ENCODE results near the gene HELT.

HELT gene

DNA sequence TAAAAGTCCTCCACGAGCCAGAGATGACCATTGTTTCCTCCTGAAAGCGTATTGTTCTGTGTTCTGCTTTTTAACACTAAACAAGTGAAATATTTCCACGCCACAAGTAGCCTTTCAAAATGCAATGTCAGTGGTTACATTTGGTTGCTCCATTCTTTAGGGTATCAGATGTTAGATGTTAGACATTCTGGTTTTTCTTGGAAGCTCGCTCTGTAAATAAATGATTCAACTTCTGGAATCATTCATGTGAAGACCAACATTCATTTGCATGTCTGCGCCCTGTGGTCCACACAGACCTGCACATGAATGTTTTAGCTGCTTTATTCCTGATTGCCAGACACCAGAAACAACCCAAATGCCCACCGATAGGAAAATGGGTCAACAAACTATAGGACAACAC, 38.0 kb upstream of the HELT start:
- no peak overlapping the region for H3K4ac ChIP-seq (ENCODE audit: low read depth, low read length)
- H2AFZ ChIP-seq (ENCODE audit: insufficient read depth, low read length, poor library complexity): no peak overlapping the region
- H2BK5ac ChIP-seq (ENCODE audit: low read depth, low read length, poor library complexity): no peak overlapping the region
- H4K12ac ChIP-seq (ENCODE audit: low read depth, low read length): no peak overlapping the region
- no peak overlapping the region for H3K4me3 ChIP-seq (ENCODE audit: low read depth, low read length)
- H3K14ac ChIP-seq (ENCODE audit: low read length): no peak overlapping the region
- H4K8ac ChIP-seq (ENCODE audit: low read depth, low read length): no peak overlapping the region
- no peak overlapping the region for H3K18ac ChIP-seq (ENCODE audit: low read length)
- no peak overlapping the region for H3K4me2 ChIP-seq (ENCODE audit: low read length)
- H3K9me3 ChIP-seq (ENCODE audit: insufficient read depth, low read depth, low read length): no peaks in the 10 kb centered on the region
- H3K36me3 ChIP-seq (ENCODE audit: control insufficient read depth in 1 of 2, insufficient read depth in 2 of 2, low read length in 2 of 2): no peaks in the 10 kb centered on the region
- H3K79me2 ChIP-seq (ENCODE audit: control insufficient read depth, insufficient read depth, low read length, poor library complexity): no peaks in the 10 kb centered on the region
- H2AK5ac ChIP-seq (ENCODE audit: low read length): no peak overlapping the region
- H3K27ac ChIP-seq (ENCODE audit: low read depth, low read length): no peak overlapping the region
- H3K79me1 ChIP-seq (ENCODE audit: low read length): no peaks in the 10 kb centered on the region
- no peak overlapping the region for H2BK12ac ChIP-seq (ENCODE audit: low read length)
- H3K4me1 ChIP-seq (ENCODE audit: control insufficient read depth in 1 of 2, insufficient read depth in 2 of 2, low read length in 2 of 2): no peaks in the 10 kb centered on the region
- no peak overlapping the region for H2BK120ac ChIP-seq (ENCODE audit: insufficient read depth, low read length, poor library complexity)
- DNase-seq: no peak
- WGBS (ENCODE audit: extremely low coverage, insufficient coverage, insufficient read length): no CpG with 5 or more reads among the region's 6 CpGs
- no peak overlapping the region for H3K9ac ChIP-seq (ENCODE audit: low read length)
- H3K23ac ChIP-seq (ENCODE audit: low read length): no peak overlapping the region
- H3K27me3 ChIP-seq (ENCODE audit: insufficient read depth, low read length): no peaks in the 10 kb centered on the region
- no peak overlapping the region for H4K91ac ChIP-seq (ENCODE audit: low read depth, low read length)

- Histone ChIP-seq H3K4me3 (ENCODE audit: low read depth, low read length) (no peak overlapping the region), H3K4ac (ENCODE audit: low read depth, low read length) (no peak overlapping the region), H4K12ac (ENCODE audit: low read depth, low read length) (no peak overlapping the region), H3K9ac (ENCODE audit: low read length) (no peak overlapping the region), H3K4me1 (ENCODE audit: control insufficient read depth in 1 of 2, insufficient read depth in 2 of 2, low read length in 2 of 2) (no peaks in the 10 kb centered on the region), H3K9me3 (ENCODE audit: insufficient read depth, low read depth, low read length) (peaks cover 5% of the 10 kb centered on the region), H2BK12ac (ENCODE audit: low read length) (no peak overlapping the region), H3K36me3 (ENCODE audit: control insufficient read depth in 1 of 2, insufficient read depth in 2 of 2, low read length in 2 of 2) (no peaks in the 10 kb centered on the region), H2BK120ac (ENCODE audit: insufficient read depth, low read length, poor library complexity) (no peak overlapping the region), H2AK5ac (ENCODE audit: low read length) (no peak overlapping the region), H3K18ac (ENCODE audit: low read length) (no peak overlapping the region), H3K14ac (ENCODE audit: low read length) (no peak overlapping the region), H4K91ac (ENCODE audit: low read depth, low read length) (no peak overlapping the region), H3K4me2 (ENCODE audit: low read length) (no peak overlapping the region), H3K23ac (ENCODE audit: low read length) (no peak overlapping the region), H2BK5ac (ENCODE audit: low read depth, low read length, poor library complexity) (no peak overlapping the region), H3K79me2 (ENCODE audit: control insufficient read depth, insufficient read depth, low read length, poor library complexity) (no peaks in the 10 kb centered on the region), H3K79me1 (ENCODE audit: low read length) (no peaks in the 10 kb centered on the region), H3K27ac (ENCODE audit: low read depth, low read length) (no peak overlapping the region), H2AFZ (ENCODE audit: insufficient read depth, low read length, poor library complexity) (no peak overlapping the region), H3K27me3 (ENCODE audit: insufficient read depth, low read length) (no peaks in the 10 kb centered on the region), H4K8ac (ENCODE audit: low read depth, low read length) (no peak overlapping the region)
- peak; percentile 12 to 57 for DNase-seq
- WGBS (ENCODE audit: extremely low coverage, insufficient coverage, insufficient read length): no CpG with 5 or more reads among the region's 21 CpGs
These were observed 34.5 kb upstream of the HELT start for GRCh38 chr4:184983672-184984356.

- no peak overlapping the region for H4K12ac ChIP-seq (ENCODE audit: low read depth, low read length)
- no peak for DNase-seq
- no peak overlapping the region for H2BK12ac ChIP-seq (ENCODE audit: low read length)
- H3K79me2 ChIP-seq (ENCODE audit: control insufficient read depth, insufficient read depth, low read length, poor library complexity): no peaks in the 10 kb centered on the region
- no peak overlapping the region for H2AK5ac ChIP-seq (ENCODE audit: low read length)
- no peaks in the 10 kb centered on the region for H3K79me1 ChIP-seq (ENCODE audit: low read length)
- H3K9ac ChIP-seq (ENCODE audit: low read length): no peak overlapping the region
- H3K4ac ChIP-seq (ENCODE audit: low read depth, low read length): no peak overlapping the region
- H2BK5ac ChIP-seq (ENCODE audit: low read depth, low read length, poor library complexity): no peak overlapping the region
- H3K9me3 ChIP-seq (ENCODE audit: insufficient read depth, low read depth, low read length): peaks cover 10% of the 10 kb centered on the region
- H3K4me3 ChIP-seq (ENCODE audit: low read depth, low read length): peak overlapping the region; percentile 22
- H3K23ac ChIP-seq (ENCODE audit: low read length): peak overlapping the region; percentile 4
- H4K91ac ChIP-seq (ENCODE audit: low read depth, low read length): no peak overlapping the region
- H2AFZ ChIP-seq (ENCODE audit: insufficient read depth, low read length, poor library complexity): no peak overlapping the region
- H4K8ac ChIP-seq (ENCODE audit: low read depth, low read length): no peak overlapping the region
- H3K14ac ChIP-seq (ENCODE audit: low read length): no peak overlapping the region
- no peak overlapping the region for H2BK120ac ChIP-seq (ENCODE audit: insufficient read depth, low read length, poor library complexity)
- no peak overlapping the region for H3K4me2 ChIP-seq (ENCODE audit: low read length)
- no peaks in the 10 kb centered on the region for H3K27me3 ChIP-seq (ENCODE audit: insufficient read depth, low read length)
- H3K27ac ChIP-seq (ENCODE audit: low read depth, low read length): no peak overlapping the region
- H3K18ac ChIP-seq (ENCODE audit: low read length): no peak overlapping the region
- H3K36me3 ChIP-seq (ENCODE audit: control insufficient read depth in 1 of 2, insufficient read depth in 2 of 2, low read length in 2 of 2): no peaks in the 10 kb centered on the region
- WGBS (ENCODE audit: extremely low coverage, insufficient coverage, insufficient read length): no CpG with 5 or more reads among the region's 13 CpGs
- peaks cover 0 to 3% of the 10 kb centered on the region in 2 experiments for H3K4me1 ChIP-seq (ENCODE audit: control insufficient read depth in 1 of 2, insufficient read depth in 2 of 2, low read length in 2 of 2)
These were observed 30.7 kb upstream of the HELT start for GRCh38 chr4:184987493-184988031.

GRCh38 chr4:184988611-184989010, 29.7 kb upstream of the HELT start:
- no peak overlapping the region for H4K8ac ChIP-seq (ENCODE audit: low read depth, low read length)
- H3K14ac ChIP-seq (ENCODE audit: low read length): no peak overlapping the region
- H2AFZ ChIP-seq (ENCODE audit: insufficient read depth, low read length, poor library complexity): no peak overlapping the region
- H2BK120ac ChIP-seq (ENCODE audit: insufficient read depth, low read length, poor library complexity): no peak overlapping the region
- H2BK5ac ChIP-seq (ENCODE audit: low read depth, low read length, poor library complexity): no peak overlapping the region
- peaks cover 0 to 3% of the 10 kb centered on the region in 2 experiments for H3K4me1 ChIP-seq (ENCODE audit: control insufficient read depth in 1 of 2, insufficient read depth in 2 of 2, low read length in 2 of 2)
- H3K36me3 ChIP-seq (ENCODE audit: control insufficient read depth in 1 of 2, insufficient read depth in 2 of 2, low read length in 2 of 2): no peaks in the 10 kb centered on the region
- no peak overlapping the region for H4K91ac ChIP-seq (ENCODE audit: low read depth, low read length)
- no peak for DNase-seq
- no peaks in the 10 kb centered on the region for H3K27me3 ChIP-seq (ENCODE audit: insufficient read depth, low read length)
- H3K4ac ChIP-seq (ENCODE audit: low read depth, low read length): no peak overlapping the region
- H3K23ac ChIP-seq (ENCODE audit: low read length): no peak overlapping the region
- H3K4me3 ChIP-seq (ENCODE audit: low read depth, low read length): no peak overlapping the region
- no peak overlapping the region for H2BK12ac ChIP-seq (ENCODE audit: low read length)
- no peaks in the 10 kb centered on the region for H3K79me2 ChIP-seq (ENCODE audit: control insufficient read depth, insufficient read depth, low read length, poor library complexity)
- no peak overlapping the region for H3K9ac ChIP-seq (ENCODE audit: low read length)
- H3K9me3 ChIP-seq (ENCODE audit: insufficient read depth, low read depth, low read length): peaks cover 10% of the 10 kb centered on the region
- no peak overlapping the region for H3K27ac ChIP-seq (ENCODE audit: low read depth, low read length)
- no peak overlapping the region for H3K18ac ChIP-seq (ENCODE audit: low read length)
- WGBS (ENCODE audit: extremely low coverage, insufficient coverage, insufficient read length): no CpG with 5 or more reads among the region's 8 CpGs
- no peak overlapping the region for H4K12ac ChIP-seq (ENCODE audit: low read depth, low read length)
- no peak overlapping the region for H2AK5ac ChIP-seq (ENCODE audit: low read length)
- no peak overlapping the region for H3K4me2 ChIP-seq (ENCODE audit: low read length)
- no peaks in the 10 kb centered on the region for H3K79me1 ChIP-seq (ENCODE audit: low read length)
